ENCODE data around the gene IMMP1L. TPM values are rescaled to one million over a fixed set of nuclear protein-coding genes. Genes with fewer than 3 reads are reported as not detected.

Gene IMMP1L
- total RNA-seq, 4 donors from 2014 or later = 7.1 to 61.9 (median 33.5) TPM

DNA sequence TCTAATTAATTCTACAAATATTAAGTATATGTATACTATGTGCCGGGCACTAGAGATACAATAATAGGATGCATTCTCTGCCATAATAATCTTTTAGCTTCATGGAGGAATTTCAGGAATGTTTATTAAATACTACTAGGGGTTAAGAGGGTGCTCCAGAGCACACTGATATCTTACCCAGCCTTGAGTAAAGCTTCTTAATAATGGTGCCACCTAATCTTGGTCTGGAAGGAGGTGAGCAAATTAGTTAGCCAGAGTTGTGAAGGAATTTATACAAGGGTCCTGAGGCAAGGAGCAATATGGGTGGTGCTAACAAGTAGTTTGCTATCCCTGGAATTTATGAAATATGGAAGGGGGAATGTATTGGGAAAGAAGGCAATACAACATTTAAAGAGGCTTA lies 21.9 kb upstream of the IMMP1L start:
- no peaks in the 10 kb centered on the region for H3K4me1 ChIP-seq
- TF ChIP-seq EP300 (IDR thresholded peaks at IDR 0.05) = no peak
- TF ChIP-seq, protein P1, sequence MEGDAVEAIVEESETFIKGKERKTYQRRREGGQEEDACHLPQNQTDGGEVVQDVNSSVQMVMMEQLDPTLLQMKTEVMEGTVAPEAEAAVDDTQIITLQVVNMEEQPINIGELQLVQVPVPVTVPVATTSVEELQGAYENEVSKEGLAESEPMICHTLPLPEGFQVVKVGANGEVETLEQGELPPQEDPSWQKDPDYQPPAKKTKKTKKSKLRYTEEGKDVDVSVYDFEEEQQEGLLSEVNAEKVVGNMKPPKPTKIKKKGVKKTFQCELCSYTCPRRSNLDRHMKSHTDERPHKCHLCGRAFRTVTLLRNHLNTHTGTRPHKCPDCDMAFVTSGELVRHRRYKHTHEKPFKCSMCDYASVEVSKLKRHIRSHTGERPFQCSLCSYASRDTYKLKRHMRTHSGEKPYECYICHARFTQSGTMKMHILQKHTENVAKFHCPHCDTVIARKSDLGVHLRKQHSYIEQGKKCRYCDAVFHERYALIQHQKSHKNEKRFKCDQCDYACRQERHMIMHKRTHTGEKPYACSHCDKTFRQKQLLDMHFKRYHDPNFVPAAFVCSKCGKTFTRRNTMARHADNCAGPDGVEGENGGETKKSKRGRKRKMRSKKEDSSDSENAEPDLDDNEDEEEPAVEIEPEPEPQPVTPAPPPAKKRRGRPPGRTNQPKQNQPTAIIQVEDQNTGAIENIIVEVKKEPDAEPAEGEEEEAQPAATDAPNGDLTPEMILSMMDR (IDR thresholded peaks at IDR 0.05) = no peak
- no peak for TF ChIP-seq POLR2A (IDR thresholded peaks at IDR 0.05)
- TF ChIP-seq POLR2AphosphoS5 (IDR thresholded peaks at IDR 0.05) = no peak
- H3K27me3 ChIP-seq = no peaks in the 10 kb centered on the region
- H3K36me3 ChIP-seq = no peaks in the 10 kb centered on the region
- 100% methylated on average over 1 of the region's 1 CpG for WGBS
- H3K4me3 ChIP-seq = no peak overlapping the region
- no peaks in the 10 kb centered on the region for H3K9me3 ChIP-seq
- DNase-seq (ENCODE audit: low spot score in 2 of 2) = no peak
- H3K27ac ChIP-seq = no peak overlapping the region

GRCh38 chr11:31529701-31530100 lies 20.3 kb upstream of the IMMP1L start:
- TF ChIP-seq POLR2A (IDR thresholded peaks at IDR 0.05) = no peak
- TF ChIP-seq EP300 (IDR thresholded peaks at IDR 0.05) = no peak
- Histone ChIP-seq H3K4me1 (no peaks in the 10 kb centered on the region), H3K9me3 (no peaks in the 10 kb centered on the region), H3K36me3 (no peaks in the 10 kb centered on the region), H3K4me3 (no peak overlapping the region), H3K27me3 (no peaks in the 10 kb centered on the region), H3K27ac (no peak overlapping the region)
- DNase-seq (ENCODE audit: low spot score in 2 of 2) = no peak

DNA sequence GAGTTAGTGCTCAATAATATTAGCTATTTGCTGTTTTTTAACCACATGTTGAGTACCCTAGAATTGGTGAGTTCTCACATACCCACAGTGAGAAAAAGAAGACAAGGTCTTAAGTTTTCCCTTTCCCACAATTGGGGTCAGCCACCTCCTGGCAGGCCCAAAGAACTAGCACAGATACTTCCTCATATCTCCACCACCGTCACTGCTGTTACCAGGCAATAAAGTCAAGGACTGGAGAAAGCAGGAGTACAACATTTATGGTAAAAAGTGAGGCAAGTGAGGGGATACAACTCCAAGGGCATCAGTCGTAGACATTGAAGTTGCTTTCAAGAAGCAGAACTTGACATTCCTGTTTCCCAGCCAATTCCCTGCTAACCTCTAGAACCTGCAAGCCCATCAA lies 19.8 kb upstream of the IMMP1L start:
- H3K27ac ChIP-seq = no peak overlapping the region
- 50% methylated on average over 2 of the region's 2 CpGs for WGBS
- H3K9me3 ChIP-seq = no peaks in the 10 kb centered on the region
- TF ChIP-seq, protein P1 (IDR thresholded peaks at IDR 0.05) = no peak
- no peak for TF ChIP-seq EP300 (IDR thresholded peaks at IDR 0.05)
- no peak overlapping the region for H3K4me3 ChIP-seq
- H3K36me3 ChIP-seq = no peaks in the 10 kb centered on the region
- no peak for DNase-seq (ENCODE audit: low spot score in 2 of 2)
- H3K27me3 ChIP-seq = no peaks in the 10 kb centered on the region
- no peaks in the 10 kb centered on the region for H3K4me1 ChIP-seq

- Histone ChIP-seq H3K4me1 (no peaks in the 10 kb centered on the region), H3K27me3 (no peaks in the 10 kb centered on the region), H3K4me3 (no peak overlapping the region), H3K9me3 (no peaks in the 10 kb centered on the region), H3K27ac (no peak overlapping the region), H3K36me3 (no peaks in the 10 kb centered on the region)
- no peak for DNase-seq (ENCODE audit: low spot score in 2 of 2)
- TF ChIP-seq EP300 (IDR thresholded peaks at IDR 0.05) = no peak
- no peak for TF ChIP-seq POLR2A (IDR thresholded peaks at IDR 0.05)
- no peak for TF ChIP-seq POLR2AphosphoS5 (IDR thresholded peaks at IDR 0.05)
- TF ChIP-seq, protein P1 (IDR thresholded peaks at IDR 0.05) = no peak
Measured at GRCh38 chr11:31521497-31522150, 12.2 kb upstream of the IMMP1L start.

DNA sequence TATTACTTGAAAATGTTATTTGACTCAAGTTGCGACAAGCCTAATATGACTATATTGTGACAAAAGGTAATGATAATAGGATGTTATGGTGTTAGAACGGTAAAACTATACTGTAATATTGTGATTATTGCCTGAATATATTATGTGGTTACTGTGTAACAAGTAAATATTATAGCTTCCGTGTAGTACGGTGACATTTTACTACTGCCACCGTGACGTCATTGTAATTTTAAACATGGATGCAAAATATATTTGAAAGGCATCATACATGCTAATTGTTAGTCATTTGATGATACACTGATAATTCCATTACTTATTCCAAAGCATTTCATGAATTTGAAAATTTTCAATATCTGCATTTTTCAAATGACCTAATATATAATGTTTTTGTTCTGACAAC lies 2.7 kb upstream of the IMMP1L start:
- no peak for DNase-seq (ENCODE audit: low spot score in 2 of 2)
- Histone ChIP-seq H3K27me3 (no peaks in the 10 kb centered on the region), H3K9me3 (no peaks in the 10 kb centered on the region), H3K36me3 (no peaks in the 10 kb centered on the region), H3K27ac (no peak overlapping the region), H3K4me1 (peaks cover 35% of the 10 kb centered on the region), H3K4me3 (no peak overlapping the region)
- 95% methylated on average over 6 of the region's 6 CpGs for WGBS
- TF ChIP-seq POLR2A (IDR thresholded peaks at IDR 0.05) = no peak
- TF ChIP-seq, protein P1 (IDR thresholded peaks at IDR 0.05) = no peak
- TF ChIP-seq POLR2AphosphoS5 (IDR thresholded peaks at IDR 0.05) = no peak
- TF ChIP-seq EP300 (IDR thresholded peaks at IDR 0.05) = no peak

GRCh38 chr11:31509051-31509428 lies 382 bp downstream of the IMMP1L start:
- H3K4me3 ChIP-seq = peak overlapping the region; percentile 87
- no peaks in the 10 kb centered on the region for H3K27me3 ChIP-seq
- no peak for DNase-seq (ENCODE audit: low spot score in 2 of 2)
- no peaks in the 10 kb centered on the region for H3K36me3 ChIP-seq
- H3K4me1 ChIP-seq = peaks cover 35% of the 10 kb centered on the region
- 0% methylated on average over 8 of the region's 8 CpGs for WGBS
- H3K27ac ChIP-seq = peak overlapping the region; percentile 86
- no peaks in the 10 kb centered on the region for H3K9me3 ChIP-seq
- TF ChIP-seq EP300 (IDR thresholded peaks at IDR 0.05) (no peak), POLR2AphosphoS5 (IDR thresholded peaks at IDR 0.05) (no peak), POLR2A (IDR thresholded peaks at IDR 0.05) (no peak)
- TF ChIP-seq, protein P1 (IDR thresholded peaks at IDR 0.05) = no peak
